ENCODE data around the gene LRP1B.

LRP1B gene

GRCh38 chr2:141062031-141062430 is 1068.8 kb downstream of the LRP1B start:
- DNase-seq, result no peak

GRCh38 chr2:141058556-141058955 is 1072.3 kb downstream of the LRP1B start:
- no peak for DNase-seq

- no peak for DNase-seq
Measured at GRCh38 chr2:141055531-141055930, 1075.3 kb downstream of the LRP1B start.

- DNase-seq, result no peak
Measured at GRCh38 chr2:141048951-141049350, 1081.9 kb downstream of the LRP1B start.

- no peak for DNase-seq
Measured at GRCh38 chr2:141041281-141041680, 1089.5 kb downstream of the LRP1B start.

GRCh38 chr2:141038341-141038740 is 1092.5 kb downstream of the LRP1B start:
- DNase-seq, result no peak

- DNase-seq, result no peak
Measured at GRCh38 chr2:141037361-141037760, 1093.5 kb downstream of the LRP1B start.

- DNase-seq, result no peak
Measured at GRCh38 chr2:141035846-141036420, 1094.9 kb downstream of the LRP1B start.

- no peak for DNase-seq
Measured at GRCh38 chr2:141029428-141030078, 1101.3 kb downstream of the LRP1B start.

GRCh38 chr2:141027221-141027620 is 1103.6 kb downstream of the LRP1B start:
- no peak for DNase-seq

GRCh38 chr2:141021611-141022010 is 1109.2 kb downstream of the LRP1B start:
- no peak for DNase-seq

- no peak for DNase-seq
Measured at GRCh38 chr2:141021109-141021508, 1109.7 kb downstream of the LRP1B start.

GRCh38 chr2:141020346-141020745 is 1110.5 kb downstream of the LRP1B start:
- no peak for DNase-seq

- no peak for DNase-seq
Measured at GRCh38 chr2:141015341-141016047, 1115.3 kb downstream of the LRP1B start.

- DNase-seq, result no peak
Measured at GRCh38 chr2:141003967-141004657, 1126.7 kb downstream of the LRP1B start.

GRCh38 chr2:141001750-141002149 is 1129.1 kb downstream of the LRP1B start:
- DNase-seq, result no peak

- DNase-seq, result no peak
Measured at GRCh38 chr2:140998577-140998976, 1132.2 kb downstream of the LRP1B start.

GRCh38 chr2:140998017-140998416 is 1132.8 kb downstream of the LRP1B start:
- no peak for DNase-seq

GRCh38 chr2:140994856-140995255 is 1136.0 kb downstream of the LRP1B start:
- no peak for DNase-seq

GRCh38 chr2:140990416-140990815 is 1140.4 kb downstream of the LRP1B start:
- DNase-seq, result no peak

GRCh38 chr2:140988597-140988996 is 1142.2 kb downstream of the LRP1B start:
- no peak for DNase-seq

- DNase-seq, result no peak
Measured at GRCh38 chr2:140986456-140986855, 1144.4 kb downstream of the LRP1B start.

- no peak for DNase-seq
Measured at GRCh38 chr2:140975237-140975636, 1155.6 kb downstream of the LRP1B start.

GRCh38 chr2:140972724-140973123 is 1158.1 kb downstream of the LRP1B start:
- no peak for DNase-seq

All from NCI-H1048 (cell line).